ENCODE measurements around the gene NXPE3. TPM values are rescaled to one million over a fixed set of nuclear protein-coding genes. Genes with fewer than 3 reads are reported as not detected.
A peak's percentile ranks its signal among the peaks of the same experiment; 100 is the strongest.

NXPE3 gene
- total and polyA plus RNA-seq, 12 donors = 7.6 to 50.3 (median 33.8) TPM

DNA sequence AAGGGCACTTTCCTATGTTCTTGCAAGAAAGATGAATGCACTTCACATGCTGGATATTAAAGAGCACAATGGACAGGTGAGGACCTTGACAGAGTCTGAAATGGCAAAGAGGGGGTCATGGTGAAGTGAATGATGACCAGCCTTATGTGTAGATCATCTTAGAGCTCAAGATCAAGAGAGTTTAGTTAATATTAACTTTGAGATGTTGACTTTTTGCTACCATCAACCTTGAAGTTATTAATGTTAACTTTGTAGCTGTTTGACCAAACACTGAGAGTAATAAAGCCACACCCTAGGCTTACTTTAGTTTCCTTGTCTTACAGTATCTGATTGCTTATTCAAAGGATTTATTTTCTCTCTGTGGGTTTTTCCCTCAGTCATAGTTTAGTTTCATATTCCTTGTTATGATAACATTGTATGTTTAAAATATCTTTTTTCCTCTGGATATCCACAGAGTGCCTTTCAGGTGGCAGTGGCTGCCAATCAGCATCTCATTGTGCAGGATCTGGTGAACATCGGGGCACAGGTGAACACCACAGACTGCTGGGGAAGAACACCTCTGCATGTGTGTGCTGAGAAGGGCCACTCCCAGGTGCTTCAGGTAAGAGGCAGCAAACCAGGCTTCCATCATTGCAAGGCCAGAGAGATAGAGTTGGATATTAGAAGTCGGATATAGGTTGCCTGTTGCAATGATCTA is 75.7 kb downstream of the NXPE3 start:
- intact Hi-C loops (cut with DNase I) = loop anchor here in 3 of 10 donors (5.0 kb wide), 1 partner anchor 42 kb away; no protein-coding TSS in a partner anchor
- TF ChIP-seq, protein P1, sequence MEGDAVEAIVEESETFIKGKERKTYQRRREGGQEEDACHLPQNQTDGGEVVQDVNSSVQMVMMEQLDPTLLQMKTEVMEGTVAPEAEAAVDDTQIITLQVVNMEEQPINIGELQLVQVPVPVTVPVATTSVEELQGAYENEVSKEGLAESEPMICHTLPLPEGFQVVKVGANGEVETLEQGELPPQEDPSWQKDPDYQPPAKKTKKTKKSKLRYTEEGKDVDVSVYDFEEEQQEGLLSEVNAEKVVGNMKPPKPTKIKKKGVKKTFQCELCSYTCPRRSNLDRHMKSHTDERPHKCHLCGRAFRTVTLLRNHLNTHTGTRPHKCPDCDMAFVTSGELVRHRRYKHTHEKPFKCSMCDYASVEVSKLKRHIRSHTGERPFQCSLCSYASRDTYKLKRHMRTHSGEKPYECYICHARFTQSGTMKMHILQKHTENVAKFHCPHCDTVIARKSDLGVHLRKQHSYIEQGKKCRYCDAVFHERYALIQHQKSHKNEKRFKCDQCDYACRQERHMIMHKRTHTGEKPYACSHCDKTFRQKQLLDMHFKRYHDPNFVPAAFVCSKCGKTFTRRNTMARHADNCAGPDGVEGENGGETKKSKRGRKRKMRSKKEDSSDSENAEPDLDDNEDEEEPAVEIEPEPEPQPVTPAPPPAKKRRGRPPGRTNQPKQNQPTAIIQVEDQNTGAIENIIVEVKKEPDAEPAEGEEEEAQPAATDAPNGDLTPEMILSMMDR (IDR thresholded peaks at IDR 0.05) = no peak
- Histone ChIP-seq H3K4me1 (peaks cover 0 to 56% (median 14%) of the 10 kb centered on the region in 9 donors), H3K36me3 (peaks cover 0 to 82% (median 78%) of the 10 kb centered on the region in 9 donors), H3K9me3 (no peaks in the 10 kb centered on the region), H3K27me3 (no peaks in the 10 kb centered on the region), H3K27ac (no peak overlapping the region), H3K4me3 (no peak overlapping the region)
- WGBS, 2 donors = 96 to 97% methylated on average over 2 of the region's 2 CpGs
- ATAC-seq (no peak), DNase-seq (no peak)

DNA sequence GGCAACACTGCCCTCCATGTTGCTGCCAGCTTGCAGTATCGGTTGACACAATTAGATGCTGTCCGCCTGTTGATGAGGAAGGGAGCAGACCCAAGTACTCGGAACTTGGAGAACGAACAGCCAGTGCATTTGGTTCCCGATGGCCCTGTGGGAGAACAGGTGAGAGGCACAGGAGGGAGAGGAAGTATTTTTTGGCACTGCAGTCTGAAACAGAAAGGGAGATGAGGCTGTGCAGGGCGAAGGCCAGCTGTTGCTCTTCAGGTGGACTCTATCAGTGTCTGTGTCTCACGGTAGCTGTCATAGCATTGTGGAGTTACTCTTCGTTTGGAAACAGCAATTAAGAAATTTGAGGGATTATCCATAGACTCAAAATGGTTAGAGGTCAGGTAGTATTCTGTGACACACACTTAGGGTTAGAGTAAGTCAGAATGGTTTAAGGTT is 78.3 kb downstream of the NXPE3 start:
- Histone ChIP-seq H3K9me3 (no peaks in the 10 kb centered on the region), H3K4me3 (peak overlapping the region in 2 of 10 donors; percentile 2 to 4), H3K27ac (no peak overlapping the region), H3K36me3 (peaks cover 0 to 100% (median 88%) of the 10 kb centered on the region in 9 donors), H3K4me1 (peaks cover 0 to 44% (median 5%) of the 10 kb centered on the region in 9 donors), H3K27me3 (no peaks in the 10 kb centered on the region)
- intact Hi-C loops (cut with DNase I) = no loop called here
- ATAC-seq (peak in 2 of 8 donors; percentile 24 to 30), DNase-seq (no peak)
- 82 to 85% methylated on average over 8 of the region's 8 CpGs for WGBS, 2 donors
- TF ChIP-seq, protein P1 (IDR thresholded peaks at IDR 0.05) = no peak

DNA sequence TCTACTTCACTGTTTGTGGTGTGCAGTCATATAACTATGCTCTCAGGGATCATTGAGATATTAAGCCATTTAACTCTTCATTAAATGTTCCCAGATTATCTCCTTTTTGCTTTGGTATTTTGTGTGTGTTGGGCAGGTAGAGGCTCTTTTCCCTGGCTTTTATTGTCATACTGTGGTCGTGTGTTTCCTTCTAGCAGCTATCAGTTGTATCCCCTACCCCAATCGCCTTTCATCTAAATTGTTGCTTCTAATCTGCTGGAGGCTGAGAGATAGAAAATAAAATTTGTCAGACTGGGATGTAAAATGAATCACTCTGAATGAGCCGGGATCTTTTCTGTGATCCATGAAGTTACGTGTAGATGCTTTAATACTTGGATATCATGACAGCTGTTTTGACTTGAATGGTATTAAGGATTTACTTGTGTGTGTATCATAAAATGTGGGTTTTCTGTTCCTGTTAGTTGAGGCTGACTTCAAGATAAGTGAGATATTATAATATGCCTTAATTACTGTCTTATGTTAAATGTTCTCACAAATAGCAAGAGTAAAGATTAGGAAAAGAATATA is 79.5 kb downstream of the NXPE3 start:
- no peak overlapping the region for H3K27ac ChIP-seq
- no peak for DNase-seq
- H3K36me3 ChIP-seq = peaks cover 0 to 97% (median 76%) of the 10 kb centered on the region in 9 donors
- no peak for ATAC-seq
- H3K4me1 ChIP-seq = peaks cover 0 to 32% (median 3%) of the 10 kb centered on the region in 9 donors
- no peaks in the 10 kb centered on the region for H3K9me3 ChIP-seq
- 87 to 88% methylated on average over 4 of the region's 4 CpGs for WGBS, 2 donors
- intact Hi-C loops (cut with DNase I) = no loop called here
- H3K27me3 ChIP-seq = no peaks in the 10 kb centered on the region
- H3K4me3 ChIP-seq = no peak overlapping the region
- TF ChIP-seq, protein P1 (IDR thresholded peaks at IDR 0.05) = no peak

DNA sequence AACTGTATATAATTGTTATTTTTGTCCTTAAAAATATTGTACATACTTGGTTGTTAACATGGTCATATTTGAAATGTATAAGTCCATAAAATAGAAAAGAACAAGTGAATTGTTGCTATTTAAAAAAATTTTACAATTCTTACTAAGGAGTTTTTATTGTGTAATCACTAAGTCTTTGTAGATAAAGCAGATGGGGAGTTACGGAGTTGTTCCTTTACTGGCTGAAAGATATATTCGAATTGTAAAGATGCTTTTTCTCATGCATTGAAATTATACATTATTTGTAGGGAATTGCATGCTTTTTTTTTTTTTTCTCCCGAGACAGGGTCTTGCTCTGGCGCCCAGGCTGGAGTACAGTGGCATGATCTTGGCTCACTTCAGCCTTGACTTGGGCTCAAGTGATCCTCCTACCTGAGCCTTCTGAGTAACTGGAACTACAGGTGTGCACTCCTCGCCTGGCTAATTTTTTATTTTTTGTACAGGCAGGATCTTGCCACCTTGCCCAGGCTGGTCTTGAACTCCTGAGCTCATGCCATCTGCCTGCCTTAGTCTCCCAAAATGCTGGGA is 81.0 kb downstream of the NXPE3 start:
- 93 to 94% methylated on average over 5 of the region's 5 CpGs for WGBS, 2 donors
- peaks cover 0 to 83% (median 61%) of the 10 kb centered on the region in 9 donors for H3K36me3 ChIP-seq
- H3K4me1 ChIP-seq = peaks cover 0 to 19% (median 3%) of the 10 kb centered on the region in 9 donors
- intact Hi-C loops (cut with DNase I) = no loop called here
- TF ChIP-seq, protein P1 (IDR thresholded peaks at IDR 0.05) = no peak
- no peak overlapping the region for H3K27ac ChIP-seq
- no peaks in the 10 kb centered on the region for H3K9me3 ChIP-seq
- H3K4me3 ChIP-seq = no peak overlapping the region
- ATAC-seq (no peak), DNase-seq (no peak)
- H3K27me3 ChIP-seq = no peaks in the 10 kb centered on the region

All from heart right ventricle (tissue), 16 donors.